HCT116 (cell line): ENCODE results near the gene TMOD3. TPM values are rescaled to one million over a fixed set of nuclear protein-coding genes. Genes with fewer than 3 reads are reported as not detected.

Source experiments
- ATAC-seq: fragments of 200-7000 bp; cut with Tn5 transposase; 2 replicates; pipeline ENCODE4 v1.9.1; 2020; ENCODE audit warnings: mild to moderate bottlenecking, moderate library complexity
- BruUV-seq: library from RNA; stranded (reverse); fragments of 400-500 nt; replicated peaks from 2 replicates; lab custom pipeline; 2021; lab: Mats Ljungman, UMichigan
- CTCF ChIA-PET: fragments of 300-600 bp; sonication (Branson Sonifier 250); formaldehyde crosslinking; loops from one replicate; lab custom pipeline; 2021; ENCODE audit warnings: antibody characterized with exemption; lab: Charles Lee
- POLR2A ChIA-PET: fragments of 300-600, 350-600 bp; sonication (Branson Sonifier 250); formaldehyde crosslinking; loops from one replicate; lab custom pipeline; 2021; ENCODE audit warnings: antibody characterized with exemption; lab: Charles Lee
- RAD21 ChIA-PET, 2 experiments: fragments of 300-600 bp; sonication (Branson Sonifier 250); formaldehyde crosslinking; loops; one replicate each; lab custom pipeline; 2023; ENCODE audit warnings: low total read pairs in 2 of 2; ENCODE audit not compliant: uncharacterized antibody in 2 of 2, unreplicated experiment in 2 of 2, low non-redundant PET in 1 of 2; lab: Charles Lee
- DNase-seq: peaks from one replicate; pipeline ENCODE4 v3.0.0-alpha.2; 2010; ENCODE audit warnings: low read depth, low spot score
- H2AFZ ChIP-seq: fragments of 200-600 bp; shearing (Covaris generic), sonication (generic); 2 replicates; pipeline ENCODE4 v1.6.1; 2017; ENCODE audit warnings: low read depth, mixed run types, mixed read lengths, antibody characterized with exemption, low read length; ENCODE audit not compliant: poor library complexity, severe bottlenecking
- H3K27ac ChIP-seq: 2 replicates; pipeline ENCODE4 v1.5.1; 2012; ENCODE audit warnings: low read depth, low read length
- H3K27me3 ChIP-seq: fragments of 200-600 bp; sonication (generic); 2 replicates; pipeline ENCODE4 v1.6.1; 2016; ENCODE audit warnings: mixed run types, low read length, mixed read lengths; ENCODE audit not compliant: insufficient read depth
- H3K36me3 ChIP-seq, 2 experiments: fragments of 200-500 bp in 1 of 2; fragments of 200-600 bp in 1 of 2; sonication (Bioruptor generic) in 1 of 2; sonication (generic) in 1 of 2; 2 replicates each; pipeline versions ENCODE4 v1.5.1 to v1.6.1; 2014 to 2016; ENCODE audit warnings: low read length in 2 of 2, inconsistent platforms in 1 of 2, mixed read lengths in 1 of 2, mixed run types in 1 of 2; ENCODE audit not compliant: insufficient read depth in 2 of 2, control insufficient read depth in 1 of 2
- H3K4me1 ChIP-seq, 2 experiments: fragments of 200-600 bp in 1 of 2; sonication (generic) in 1 of 2; 2 replicates each; pipeline versions ENCODE4 v1.5.1 to v1.6.1; 2012 to 2017; ENCODE audit warnings: low read length in 2 of 2, inconsistent platforms in 1 of 2, mild to moderate bottlenecking in 1 of 2, mixed read lengths in 1 of 2, mixed run types in 1 of 2, moderate library complexity in 1 of 2; ENCODE audit not compliant: insufficient read depth in 2 of 2, control insufficient read depth in 1 of 2
- H3K4me2 ChIP-seq: fragments of 200-600 bp; sonication (generic); 2 replicates; pipeline ENCODE4 v1.6.1; 2017; ENCODE audit warnings: mixed run types, low read length, mixed read lengths
- H3K4me3 ChIP-seq, 2 experiments: fragments of 200-600 bp in 1 of 2; sonication (generic) in 1 of 2; replicated peaks in 1 of 2; 2 replicates each; pipeline ENCODE4 v1.5.1; 2011 to 2016; ENCODE audit warnings: low read length in 2 of 2, control low read depth in 1 of 2, low read depth in 1 of 2, mild to moderate bottlenecking in 1 of 2, mixed read lengths in 1 of 2, mixed run types in 1 of 2
- H3K79me2 ChIP-seq: fragments of 200-600 bp; sonication (generic); 2 replicates; pipeline ENCODE4 v1.6.1; 2017; ENCODE audit warnings: mild to moderate bottlenecking, mixed run types, low read length, moderate library complexity, mixed read lengths; ENCODE audit not compliant: insufficient read depth
- H3K9ac ChIP-seq: fragments of 200-600 bp; sonication (generic); 2 replicates; pipeline ENCODE4 v1.6.1; 2016; ENCODE audit warnings: low read length, mixed read lengths
- H3K9me2 ChIP-seq: fragments of 200-600 bp; sonication (generic), shearing (Covaris generic); 2 replicates; pipeline ENCODE4 v1.6.1; 2017; ENCODE audit warnings: mixed run types, mild to moderate bottlenecking, moderate library complexity; ENCODE audit not compliant: insufficient read depth
- H3K9me3 ChIP-seq, 2 experiments: fragments of 200-500 bp in 1 of 2; fragments of 200-600 bp in 1 of 2; sonication (Bioruptor generic) in 1 of 2; sonication (generic) in 1 of 2; 2 replicates each; pipeline ENCODE4 v1.6.1; 2014 to 2017; ENCODE audit warnings: low read length in 2 of 2, mixed read lengths in 2 of 2, inconsistent platforms in 1 of 2, low read depth in 1 of 2, mild to moderate bottlenecking in 1 of 2, mixed run types in 1 of 2, moderate library complexity in 1 of 2; ENCODE audit not compliant: control insufficient read depth in 1 of 2, insufficient read depth in 1 of 2
- H4K20me1 ChIP-seq: fragments of 200-600 bp; sonication (generic), shearing (Covaris generic); 2 replicates; pipeline ENCODE4 v1.6.1; 2017; ENCODE audit warnings: mixed run types, mild to moderate bottlenecking, moderate library complexity; ENCODE audit not compliant: insufficient read depth
- EGR1 ChIP-seq: IDR thresholded peaks from 2 replicates; pipeline ENCODE4 v1.6.1; 2012; ENCODE audit warnings: low read depth
- ELF1 ChIP-seq: IDR thresholded peaks from 2 replicates; pipeline ENCODE4 v1.6.1; 2012; ENCODE audit warnings: low read depth, borderline replicate concordance
- EZH2 ChIP-seq: fragments of 200-600 bp; sonication (generic); IDR thresholded peaks from 2 replicates; pipeline ENCODE4 v1.6.1; 2017; ENCODE audit warnings: antibody characterized with exemption, mixed run types
- EZH2phosphoT487 ChIP-seq: fragments of 200-600 bp; IDR thresholded peaks from 2 replicates; pipeline ENCODE4 v1.6.1; 2018; ENCODE audit warnings: antibody characterized with exemption, borderline replicate concordance
- POLR2A ChIP-seq: IDR thresholded peaks from 2 replicates; pipeline ENCODE4 v1.7.0; 2011; ENCODE audit warnings: borderline replicate concordance; ENCODE audit not compliant: insufficient read depth, insufficient read length; ENCODE audit errors: extremely low read depth
- REST ChIP-seq: IDR thresholded peaks from 2 replicates; pipeline ENCODE4 v1.6.1; 2012; ENCODE audit warnings: low read depth
- SIN3A ChIP-seq: IDR thresholded peaks from 2 replicates; pipeline ENCODE4 v1.6.1; 2012; ENCODE audit warnings: low read depth
- SP1 ChIP-seq: IDR thresholded peaks from 2 replicates; pipeline ENCODE4 v1.6.1; 2012; ENCODE audit warnings: low read depth
- SRF ChIP-seq: IDR thresholded peaks from 2 replicates; pipeline ENCODE4 v1.6.1; 2012; ENCODE audit warnings: low read depth
- YY1 ChIP-seq: IDR thresholded peaks from 2 replicates; pipeline ENCODE4 v1.6.1; 2011; ENCODE audit warnings: low read length, low read depth, moderate library complexity, mild to moderate bottlenecking; ENCODE audit not compliant: insufficient replicate concordance; ENCODE audit errors: extremely low read depth
- ZNF274 ChIP-seq: fragments of 200-500 bp; sonication (Bioruptor generic); IDR thresholded peaks from 2 replicates; pipeline ENCODE4 v1.6.1; 2014; ENCODE audit warnings: mild to moderate bottlenecking, low read depth, low read length, inconsistent platforms
- intact Hi-C: fragments of 100-400 bp; cut with micrococcal nuclease; formaldehyde crosslinking; loops from 2 replicates; pipeline ENCODE4 v1.10.0; 2022
- total RNA-seq: library from RNA; stranded (reverse); gene quantifications from one replicate; pipeline ENCODE4 v1.2.1, GENCODE V29; 2021; ENCODE audit not compliant: unreplicated experiment
- TF ChIP-seq, protein P1 (sequence below), 3 experiments: fragments of 200-600 bp in 1 of 3; sonication (generic) in 1 of 3; IDR thresholded peaks in 2 of 3; conservative IDR thresholded peaks in 1 of 3; 2 replicates each; pipeline ENCODE4 v1.5.1; 2012 to 2017; ENCODE audit warnings: low read depth in 2 of 3, low read length in 2 of 3, antibody characterized with exemption in 1 of 3, borderline replicate concordance in 1 of 3, control low read depth in 1 of 3, mild to moderate bottlenecking in 1 of 3, mixed read lengths in 1 of 3, mixed run types in 1 of 3, moderate library complexity in 1 of 3; ENCODE audit not compliant: insufficient read depth in 1 of 3

The TMOD3 gene
- total RNA-seq, 1 experiment from 2014 or later, result 78.8 TPM

DNA sequence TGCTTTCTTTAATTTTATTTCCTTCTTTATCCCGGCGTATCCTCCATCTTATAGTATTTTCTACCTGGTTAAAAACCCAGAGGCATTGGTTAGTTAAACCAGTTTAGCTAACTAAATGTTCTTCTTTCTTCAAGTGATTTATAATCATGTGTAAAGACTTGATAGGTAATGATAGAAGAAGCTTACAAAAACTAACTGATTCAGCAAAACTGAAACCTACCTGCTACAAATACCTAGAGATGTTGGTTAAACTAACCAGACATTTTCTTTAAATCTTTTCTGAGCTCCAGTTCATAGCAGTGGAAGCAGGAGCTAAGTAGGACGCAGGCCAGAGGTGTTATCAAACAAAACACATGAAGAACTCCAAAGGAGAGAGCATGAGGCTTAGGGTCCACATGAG, 97.4 kb downstream of the TMOD3 start:
- no peaks in the 10 kb centered on the region for H3K9me3 ChIP-seq
- POLR2A ChIA-PET, result no interaction called here
- no peak overlapping the region for H3K27ac ChIP-seq
- H2AFZ ChIP-seq, result no peak overlapping the region
- no peaks in the 10 kb centered on the region for H3K4me1 ChIP-seq
- H3K9ac ChIP-seq, result no peak overlapping the region
- no peak overlapping the region for H3K4me3 ChIP-seq
- TF ChIP-seq EZH2phosphoT487 (no peak), POLR2A (no peak), REST (no peak), SRF (no peak), EGR1 (no peak), ZNF274 (no peak), EZH2 (no peak), ELF1 (no peak), YY1 (no peak), SP1 (no peak), SIN3A (no peak)
- TF ChIP-seq, protein P1, sequence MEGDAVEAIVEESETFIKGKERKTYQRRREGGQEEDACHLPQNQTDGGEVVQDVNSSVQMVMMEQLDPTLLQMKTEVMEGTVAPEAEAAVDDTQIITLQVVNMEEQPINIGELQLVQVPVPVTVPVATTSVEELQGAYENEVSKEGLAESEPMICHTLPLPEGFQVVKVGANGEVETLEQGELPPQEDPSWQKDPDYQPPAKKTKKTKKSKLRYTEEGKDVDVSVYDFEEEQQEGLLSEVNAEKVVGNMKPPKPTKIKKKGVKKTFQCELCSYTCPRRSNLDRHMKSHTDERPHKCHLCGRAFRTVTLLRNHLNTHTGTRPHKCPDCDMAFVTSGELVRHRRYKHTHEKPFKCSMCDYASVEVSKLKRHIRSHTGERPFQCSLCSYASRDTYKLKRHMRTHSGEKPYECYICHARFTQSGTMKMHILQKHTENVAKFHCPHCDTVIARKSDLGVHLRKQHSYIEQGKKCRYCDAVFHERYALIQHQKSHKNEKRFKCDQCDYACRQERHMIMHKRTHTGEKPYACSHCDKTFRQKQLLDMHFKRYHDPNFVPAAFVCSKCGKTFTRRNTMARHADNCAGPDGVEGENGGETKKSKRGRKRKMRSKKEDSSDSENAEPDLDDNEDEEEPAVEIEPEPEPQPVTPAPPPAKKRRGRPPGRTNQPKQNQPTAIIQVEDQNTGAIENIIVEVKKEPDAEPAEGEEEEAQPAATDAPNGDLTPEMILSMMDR (IDR thresholded peaks at IDR 0.05 in 2 of 3, conservative IDR thresholded peaks at IDR 0.05 in 1 of 3; ENCODE audit: borderline replicate concordance in 1 of 3, insufficient read depth in 1 of 3, low read depth in 2 of 3, low read length in 2 of 3), result no peak
- TF ChIP-seq, all 23 proteins: peak for 0
- RAD21 ChIA-PET, result no interaction called here
- Histone ChIP-seq H3K36me3 (peaks cover 9 to 16% of the 10 kb centered on the region in 2 experiments; a peak in 3 of 4 replicates), H4K20me1 (no peaks in the 10 kb centered on the region), H3K79me2 (no peaks in the 10 kb centered on the region), H3K4me2 (no peak overlapping the region), H3K9me2 (no peaks in the 10 kb centered on the region), H3K27me3 (no peaks in the 10 kb centered on the region)
- no peak for DNase-seq
- no peak for ATAC-seq
- no TSS peak for BruUV-seq
- intact Hi-C loops, result no loop called here
- CTCF ChIA-PET, result interaction anchor here (2.5 kb wide), 1 partner anchor 9 kb away, joined by 7 read pairs; no protein-coding TSS in a partner anchor
